WTC11 (cell line): Measurements from ENCODE around the gene ABHD15.

Source experiments
- ATF2 ChIP-seq: sonication (generic); formaldehyde crosslinking; IDR thresholded peaks from 2 replicates; pipeline ENCODE4 v1.8.1; 2022; ENCODE audit warnings: low read depth, missing genetic modification reagents, borderline replicate concordance
- CREB1 ChIP-seq: sonication (generic); formaldehyde crosslinking; IDR thresholded peaks from 2 replicates; pipeline ENCODE4 v1.8.0; 2023; ENCODE audit warnings: mild to moderate bottlenecking, missing genetic modification reagents
- CTCF ChIP-seq: fragments of 200-600 bp; IDR thresholded peaks from 2 replicates; pipeline ENCODE4 v1.8.0; 2022; ENCODE audit warnings: antibody characterized with exemption
- ESRRA ChIP-seq: sonication (generic); formaldehyde crosslinking; IDR thresholded peaks from 2 replicates; pipeline ENCODE4 v1.8.1; 2022; ENCODE audit warnings: mild to moderate bottlenecking, missing genetic modification reagents, borderline replicate concordance
- ETV6 ChIP-seq: sonication (generic); formaldehyde crosslinking; IDR thresholded peaks from 2 replicates; pipeline ENCODE4 v1.8.1; 2022; ENCODE audit warnings: mild to moderate bottlenecking, missing genetic modification reagents
- FOXK1 ChIP-seq: sonication (generic); formaldehyde crosslinking; IDR thresholded peaks from 2 replicates; pipeline ENCODE4 v1.8.0; 2022; ENCODE audit warnings: mild to moderate bottlenecking, moderate library complexity, missing genetic modification reagents
- HMGXB4 ChIP-seq: sonication (generic); formaldehyde crosslinking; IDR thresholded peaks from 2 replicates; pipeline ENCODE4 v1.8.1; 2023; ENCODE audit warnings: mild to moderate bottlenecking, moderate library complexity, missing genetic modification reagents
- MLX ChIP-seq: sonication (generic); formaldehyde crosslinking; IDR thresholded peaks from 2 replicates; pipeline ENCODE4 v1.8.1; 2023; ENCODE audit warnings: mild to moderate bottlenecking, missing genetic modification reagents, moderate library complexity
- SMAD4 ChIP-seq: sonication (generic); formaldehyde crosslinking; IDR thresholded peaks from 2 replicates; pipeline ENCODE4 v1.8.0; 2022; ENCODE audit warnings: mild to moderate bottlenecking, missing genetic modification reagents
- SP1 ChIP-seq: sonication (generic); formaldehyde crosslinking; conservative IDR thresholded peaks from 2 replicates; pipeline ENCODE4 v1.8.1; 2022; ENCODE audit warnings: missing genetic modification reagents
- TP53 ChIP-seq: sonication (generic); formaldehyde crosslinking; IDR thresholded peaks from 2 replicates; pipeline ENCODE4 v1.8.1; 2023; ENCODE audit warnings: mild to moderate bottlenecking, missing genetic modification reagents
- ZNF317 ChIP-seq: sonication (generic); formaldehyde crosslinking; IDR thresholded peaks from 2 replicates; pipeline ENCODE4 v1.8.1; 2023; ENCODE audit warnings: low read depth, mild to moderate bottlenecking, moderate library complexity, missing genetic modification reagents, borderline replicate concordance

- TF ChIP-seq CTCF, result no peak
- TF ChIP-seq SP1 (CRISPR knock-in tag), result no peak
- TF ChIP-seq SMAD4 (CRISPR knock-in tag), result no peak
- no peak for TF ChIP-seq ZNF317 (CRISPR knock-in tag)
- no peak for TF ChIP-seq ETV6 (CRISPR knock-in tag)
- TF ChIP-seq TP53 (CRISPR knock-in tag), result no peak
- TF ChIP-seq CREB1, result no peak
- no peak for TF ChIP-seq MLX
- no peak for TF ChIP-seq FOXK1 (CRISPR knock-in tag)
- no peak for TF ChIP-seq ATF2 (CRISPR knock-in tag)
- TF ChIP-seq HMGXB4 (CRISPR knock-in tag), result no peak
- no peak for TF ChIP-seq ESRRA (CRISPR knock-in tag)
These were observed 42.1 kb downstream of the ABHD15 start for GRCh38 chr17:29524692-29525091.
